Psoas muscle (tissue), 8 donors: ENCODE measurements around the gene FAM228B. TPM values are rescaled to one million over a fixed set of nuclear protein-coding genes. Genes with fewer than 3 reads are reported as not detected.
"Not testable (repeated sequence)": the region's sequence is repeated elsewhere in the genome, so short reads cannot be mapped to it uniquely, and the experiment has no call there.

Experiments used
- ATAC-seq, 4 donors: fragments of 200-7000 bp; cut with Tn5 transposase; one replicate each; pipeline ENCODE4 v1.9.1; 2020; ENCODE audit warnings: moderate library complexity in 3 of 4, mild to moderate bottlenecking in 2 of 4
- DNase-seq, 2 donors: peaks; one replicate each; pipeline ENCODE4 v3.0.0-alpha.2; 2020
- H3K27ac ChIP-seq: fragments of 200-600 bp; one replicate; pipeline ENCODE4 v1.8.0; 2022
- H3K27me3 ChIP-seq, 3 donors: fragments of 200-600 bp in 1 of 3; one replicate each; pipeline versions ENCODE4 v1.6.1 to v1.8.0; 2013 to 2022; ENCODE audit warnings: low read length in 2 of 3, mild to moderate bottlenecking in 2 of 3, moderate library complexity in 1 of 3; ENCODE audit not compliant: insufficient read depth in 3 of 3
- H3K36me3 ChIP-seq, 2 donors: fragments of 200-600 bp in 1 of 2; one replicate each; pipeline versions ENCODE4 v1.6.1 to v1.8.0; 2013 to 2022; ENCODE audit warnings: low read depth in 1 of 2, mild to moderate bottlenecking in 1 of 2, moderate library complexity in 1 of 2; ENCODE audit not compliant: insufficient read depth in 1 of 2
- H3K4me1 ChIP-seq: fragments of 200-600 bp; one replicate; pipeline ENCODE4 v1.8.0; 2022
- H3K4me3 ChIP-seq: fragments of 200-600 bp; one replicate; pipeline ENCODE4 v1.8.0; 2022; ENCODE audit warnings: mild to moderate bottlenecking
- H3K9me3 ChIP-seq: fragments of 200-600 bp; one replicate; pipeline ENCODE4 v1.8.0; 2022
- WGBS, 3 donors: extraction: QIAGEN DNeasy Blood & Tissue Kit; methylation state at CpG; one replicate each; pipeline versions ENCODE4 v1.1.6 to v1.1.7; 2013; 5-methylcytosine and 5-hydroxymethylcytosine counted together
- intact Hi-C, 2 donors: fragments of 100-400 bp; cut with DNase I; formaldehyde crosslinking; loops; one replicate each; pipeline versions ENCODE4 v1.11.0 to v1.14.2; 2022
- polyA plus RNA-seq, 3 donors: library from polyadenylated mRNA; stranded (reverse); fragments of 200-250 nt; gene quantifications; one replicate each; pipeline ENCODE4 v1.2.3, GENCODE V29; 2013
- total RNA-seq, 4 donors: library from RNA; stranded (reverse); fragmentation: NEBNext Ultra II Directional in 2 of 4; extraction: Animal tissue kit (Norgen Biotek cat#: 25700) in 2 of 4; gene quantifications; one replicate each; pipeline versions ENCODE4 v1.2.1 to v1.2.4, GENCODE V29; 2021 to 2023
- TF ChIP-seq, protein P1 (sequence below): fragments of 200-600 bp; IDR thresholded peaks from one replicate; pipeline ENCODE4 v1.8.0; 2022; ENCODE audit warnings: antibody characterized with exemption
- donor health status: healthy with polysubstance abuse.
- donor health status: DM: no; HTN: no; CAD: no; lungs with moderate emphysema.
- donor health status: Bipolar disorder and iron deficiency.
- donor health status: healthy.
- donor health status: DM: yes; HTN: yes; CAD: no.
- donor health status: DM: no; HTN: no; CAD: no.
- donor health status: DM: no; HTN: no; CAD: no.
- donor health status: DM: yes; HTN: yes; CAD: no.

The FAM228B gene
- total and polyA plus RNA-seq, 7 donors = 2.5 to 30.1 (median 12.4) TPM

DNA sequence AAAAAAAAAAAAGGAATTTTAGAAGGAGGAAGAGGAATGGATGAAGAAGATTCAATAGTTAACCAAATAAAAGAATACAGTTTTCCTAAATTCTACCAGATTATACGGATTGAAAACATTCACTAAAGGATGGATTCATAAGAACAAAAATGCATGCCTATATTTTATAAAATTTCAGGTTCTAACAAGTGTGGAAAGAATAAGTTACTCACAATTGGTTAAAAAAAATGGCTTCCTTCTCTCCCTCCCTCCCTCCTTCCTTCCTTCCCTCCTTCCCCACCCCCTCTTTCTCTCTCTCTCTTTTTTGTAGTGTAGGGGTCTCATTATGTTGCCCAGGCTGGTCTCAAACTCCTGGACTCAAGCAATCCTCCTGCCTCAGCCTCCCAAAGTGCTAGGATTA lies 37.0 kb upstream of the FAM228B start:
- intact Hi-C loops = no loop called here
- no peak for ATAC-seq

DNA sequence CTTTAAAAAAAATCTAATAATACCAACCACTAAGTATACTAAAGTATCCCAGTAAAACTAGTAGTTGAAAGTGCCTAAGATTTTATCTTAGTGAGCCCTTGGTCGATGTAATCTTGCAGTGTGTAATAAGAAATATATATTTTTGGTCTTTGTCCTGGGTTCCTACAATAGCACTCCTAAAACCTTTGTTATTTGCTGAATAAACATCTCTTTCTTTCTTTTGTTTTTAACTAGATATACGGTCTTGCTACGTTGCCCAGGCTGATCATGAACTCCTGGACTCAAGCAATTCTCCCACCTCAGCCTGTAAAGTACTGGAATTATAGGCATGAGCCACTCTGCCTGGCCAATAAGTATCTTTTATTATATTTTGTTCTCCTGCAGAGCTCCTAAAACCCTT lies 36.2 kb upstream of the FAM228B start:
- Histone ChIP-seq H3K27me3 (no peaks in the 10 kb centered on the region), H3K4me1 (peaks cover 8% of the 10 kb centered on the region), H3K36me3 (peaks cover 0 to 26% of the 10 kb centered on the region in 2 donors), H3K9me3 (no peaks in the 10 kb centered on the region), H3K27ac (no peak overlapping the region), H3K4me3 (no peak overlapping the region)
- ATAC-seq = no peak
- WGBS, 3 donors = 78 to 92% (median 87%) methylated on average over 3 of the region's 3 CpGs
- no peak for DNase-seq
- TF ChIP-seq, protein P1, sequence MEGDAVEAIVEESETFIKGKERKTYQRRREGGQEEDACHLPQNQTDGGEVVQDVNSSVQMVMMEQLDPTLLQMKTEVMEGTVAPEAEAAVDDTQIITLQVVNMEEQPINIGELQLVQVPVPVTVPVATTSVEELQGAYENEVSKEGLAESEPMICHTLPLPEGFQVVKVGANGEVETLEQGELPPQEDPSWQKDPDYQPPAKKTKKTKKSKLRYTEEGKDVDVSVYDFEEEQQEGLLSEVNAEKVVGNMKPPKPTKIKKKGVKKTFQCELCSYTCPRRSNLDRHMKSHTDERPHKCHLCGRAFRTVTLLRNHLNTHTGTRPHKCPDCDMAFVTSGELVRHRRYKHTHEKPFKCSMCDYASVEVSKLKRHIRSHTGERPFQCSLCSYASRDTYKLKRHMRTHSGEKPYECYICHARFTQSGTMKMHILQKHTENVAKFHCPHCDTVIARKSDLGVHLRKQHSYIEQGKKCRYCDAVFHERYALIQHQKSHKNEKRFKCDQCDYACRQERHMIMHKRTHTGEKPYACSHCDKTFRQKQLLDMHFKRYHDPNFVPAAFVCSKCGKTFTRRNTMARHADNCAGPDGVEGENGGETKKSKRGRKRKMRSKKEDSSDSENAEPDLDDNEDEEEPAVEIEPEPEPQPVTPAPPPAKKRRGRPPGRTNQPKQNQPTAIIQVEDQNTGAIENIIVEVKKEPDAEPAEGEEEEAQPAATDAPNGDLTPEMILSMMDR = no peak
- intact Hi-C loops = no loop called here

More for the DNA sequence above, 37.0 kb upstream of the FAM228B start:
- no peak for DNase-seq
- TF ChIP-seq, protein P1 = no peak
- 92 to 100% (median 96%) methylated on average over 1 of the region's 1 CpG for WGBS, 3 donors
- no peak overlapping the region for H3K4me3 ChIP-seq
- no peaks in the 10 kb centered on the region for H3K27me3 ChIP-seq
- H3K27ac ChIP-seq = no peak overlapping the region
- H3K9me3 ChIP-seq = no peaks in the 10 kb centered on the region
- peaks cover 2 to 29% of the 10 kb centered on the region in 2 donors for H3K36me3 ChIP-seq
- H3K4me1 ChIP-seq = peaks cover 8% of the 10 kb centered on the region

DNA sequence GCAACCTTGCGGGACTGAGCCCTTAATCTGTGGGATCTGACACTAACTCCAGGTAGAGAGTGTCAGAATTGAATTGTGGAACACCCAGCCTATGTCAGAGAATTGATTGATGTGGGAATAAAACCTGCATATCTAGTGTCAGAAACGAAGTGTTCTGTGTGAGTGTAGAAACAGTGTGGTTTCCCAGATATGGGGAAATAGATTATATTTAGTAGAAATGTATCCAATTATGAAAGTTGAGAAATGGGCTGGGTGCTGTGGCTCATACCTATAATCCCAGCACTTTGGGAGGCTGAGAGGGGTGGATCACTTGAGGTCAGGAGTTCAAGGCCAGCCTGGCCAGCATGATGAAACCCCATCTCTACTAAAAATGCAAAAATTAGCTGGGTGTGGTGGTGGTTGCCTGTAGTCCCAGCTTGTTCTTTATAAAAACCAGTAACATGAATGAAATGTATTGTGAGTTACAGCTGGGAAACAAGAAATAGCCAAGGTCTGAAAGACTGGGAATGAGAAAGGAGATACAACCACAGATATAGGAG lies 34.4 kb upstream of the FAM228B start:
- intact Hi-C loops = no loop called here
- peaks cover 1% of the 10 kb centered on the region for H3K4me1 ChIP-seq
- no peak overlapping the region for H3K27ac ChIP-seq
- no peaks in the 10 kb centered on the region for H3K27me3 ChIP-seq
- H3K4me3 ChIP-seq = no peak overlapping the region
- no peaks in the 10 kb centered on the region for H3K9me3 ChIP-seq
- TF ChIP-seq, protein P1 = no peak
- no peak for ATAC-seq
- WGBS, 3 donors = 70 to 88% (median 74%) methylated on average over 2 of the region's 2 CpGs
- no peak for DNase-seq
- peaks cover 0 to 16% of the 10 kb centered on the region in 2 donors for H3K36me3 ChIP-seq

DNA sequence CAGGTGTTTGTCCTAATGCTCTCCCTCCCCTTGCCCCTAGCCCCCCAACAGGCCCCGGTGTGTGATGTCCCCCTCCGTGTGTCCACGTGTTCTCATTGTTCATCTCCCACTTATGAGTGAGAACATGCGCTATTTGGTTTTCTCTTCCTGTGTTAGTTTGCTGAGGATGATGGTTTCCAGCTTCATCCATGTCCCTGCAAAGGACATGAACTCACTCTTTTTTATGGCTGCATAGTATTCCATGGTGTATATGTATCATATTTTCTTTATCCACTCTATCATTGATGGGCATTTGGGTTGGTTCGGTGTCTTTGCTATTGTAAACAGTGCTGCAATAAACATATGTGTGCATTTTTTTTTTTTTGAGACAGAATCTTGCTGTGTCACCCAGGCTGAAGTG lies 30.0 kb upstream of the FAM228B start:
- whole genome bisulfite sequencing, 3 donors = 98 to 99% (median 98%) methylated on average over 5 of the region's 5 CpGs
- peaks cover 0 to 26% of the 10 kb centered on the region in 2 donors for H3K36me3 ChIP-seq
- H3K27me3 ChIP-seq, H3K4me1 ChIP-seq, DNase-seq, ATAC-seq, H3K4me3 ChIP-seq, H3K9me3 ChIP-seq, H3K27ac ChIP-seq, intact Hi-C loops: not testable (repeated sequence)

DNA sequence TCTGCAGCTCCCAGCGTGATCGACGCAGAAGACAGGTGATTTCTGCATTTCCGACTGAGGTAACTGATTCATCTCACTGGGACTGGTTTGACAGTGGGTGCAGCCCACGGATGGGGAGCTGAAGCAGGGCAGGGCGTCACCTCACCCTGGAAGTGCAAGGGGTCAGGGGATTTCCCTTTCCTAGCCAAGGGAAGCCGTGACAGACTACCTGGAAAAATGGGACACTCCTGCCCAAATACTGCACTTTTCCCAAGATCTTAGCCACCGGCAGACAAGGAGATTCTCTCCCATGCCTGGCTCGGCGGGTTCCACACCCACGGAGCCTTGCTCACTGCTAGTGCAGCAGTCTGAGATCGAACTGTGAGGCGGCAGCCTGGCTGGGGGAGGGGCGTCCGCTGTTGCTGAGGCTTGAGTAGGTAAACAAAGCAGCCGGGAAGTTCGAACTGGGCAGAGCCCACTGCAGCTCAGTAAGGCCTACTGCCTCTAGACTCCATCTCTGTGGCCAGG lies 28.0 kb upstream of the FAM228B start:
- 76 to 83% (median 80%) methylated on average over 17 of the region's 17 CpGs for WGBS, 3 donors
- intact Hi-C loops, H3K27me3 ChIP-seq, H3K27ac ChIP-seq, H3K4me3 ChIP-seq, H3K4me1 ChIP-seq, ATAC-seq, H3K9me3 ChIP-seq, DNase-seq: not testable (repeated sequence)
- H3K36me3 ChIP-seq = peaks cover 0 to 25% of the 10 kb centered on the region in 2 donors

DNA sequence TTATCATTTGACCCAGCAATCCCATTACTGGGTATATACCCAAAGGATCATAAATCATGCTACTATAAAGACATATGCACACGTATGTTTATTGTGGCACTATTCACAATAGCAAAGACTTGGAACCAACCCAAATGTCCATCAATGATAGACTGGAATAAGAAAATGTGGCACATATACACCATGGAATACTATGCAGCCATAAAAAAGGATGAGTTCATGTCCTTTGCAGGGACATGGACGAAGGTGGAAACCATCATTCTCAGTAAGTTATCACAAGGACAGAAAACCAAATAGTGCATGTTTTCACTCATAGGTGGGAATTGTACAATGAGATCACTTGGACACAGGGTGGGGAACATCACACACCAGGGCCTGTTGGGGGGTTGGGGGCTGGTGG lies 22.5 kb upstream of the FAM228B start:
- H3K27ac ChIP-seq, H3K9me3 ChIP-seq, H3K27me3 ChIP-seq, H3K4me1 ChIP-seq, H3K4me3 ChIP-seq, intact Hi-C loops, DNase-seq, ATAC-seq: not testable (repeated sequence)
- WGBS, 3 donors = 92 to 100% (median 92%) methylated on average over 2 of the region's 2 CpGs
- peaks cover 0 to 19% of the 10 kb centered on the region in 2 donors for H3K36me3 ChIP-seq
